Measurements from ENCODE around the gene NKX1-1. TPM values are rescaled to one million over a fixed set of nuclear protein-coding genes. Genes with fewer than 3 reads are reported as not detected.

Gene NKX1-1
- total RNA-seq, 1 experiment from 2014 or later = not detected

DNA sequence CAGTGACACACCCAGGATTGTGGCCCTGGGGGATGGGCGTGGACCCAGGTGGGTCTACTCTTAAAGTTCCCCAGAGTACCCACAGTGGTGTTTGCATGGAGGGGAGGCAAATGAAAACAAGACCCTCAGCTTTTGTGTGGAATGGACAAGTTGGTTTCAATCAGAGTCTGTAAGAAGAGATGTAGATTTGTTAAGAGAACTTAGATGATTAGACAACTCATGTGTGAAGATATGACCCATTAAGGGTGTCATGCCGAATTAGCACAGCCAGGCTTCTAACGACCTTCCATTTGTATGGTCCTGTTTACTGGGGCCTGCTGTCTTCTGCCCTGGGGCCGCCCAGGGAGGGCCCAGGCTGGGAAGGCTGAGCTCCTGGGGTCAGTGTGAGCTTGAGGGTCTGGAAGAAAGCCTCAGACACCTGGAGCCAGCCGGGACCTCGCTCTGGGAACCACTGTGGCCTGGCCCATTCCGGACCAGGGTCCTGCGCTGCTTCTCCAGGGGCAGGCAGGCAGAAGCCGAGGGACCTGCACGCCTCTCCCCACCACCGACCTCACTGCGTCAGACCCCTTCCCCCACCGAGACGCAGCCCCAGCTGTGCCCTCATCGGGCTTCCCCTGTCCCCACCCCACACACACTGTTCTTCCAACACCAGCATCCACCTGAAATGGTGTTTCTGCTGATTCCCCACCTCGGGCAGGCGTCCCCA, 38.9 kb downstream of the NKX1-1 start:
- no peaks in the 10 kb centered on the region for H3K27me3 Mint-ChIP-seq (ENCODE audit: low read depth)
- no peaks in the 10 kb centered on the region for H3K9me3 Mint-ChIP-seq
- no peak overlapping the region for H3K27ac Mint-ChIP-seq
- ChIA-PET CTCF (no interaction called here), POLR2A (no interaction called here)
- H3K4me3 Mint-ChIP-seq = no peak overlapping the region
- peaks cover 11% of the 10 kb centered on the region; the same call in 1 of the 2 replicates for H3K36me3 Mint-ChIP-seq
- 0 out of 2 replicates have a peak, but pooled peaks cover 3% of the 10 kb centered on the region for H3K4me1 Mint-ChIP-seq
- DNase-seq (ENCODE audit: low spot score) (no peak), ATAC-seq (no peak)
- no peak for TF ChIP-seq ETV6 (CRISPR knock-in tag; IDR thresholded peaks at IDR 0.05)
- TF ChIP-seq RELA (CRISPR knock-in tag; IDR thresholded peaks at IDR 0.05; ENCODE audit: borderline replicate concordance) = no peak
- no peak for TF ChIP-seq OVOL2 (CRISPR knock-in tag; IDR thresholded peaks at IDR 0.05; ENCODE audit: borderline replicate concordance)
- no peak for TF ChIP-seq FOXJ3 (CRISPR knock-in tag; IDR thresholded peaks at IDR 0.05; ENCODE audit: borderline replicate concordance)
- TF ChIP-seq ESRRA (CRISPR knock-in tag; IDR thresholded peaks at IDR 0.05; ENCODE audit: borderline replicate concordance) = no peak
- no peak for TF ChIP-seq SOX15 (CRISPR knock-in tag; IDR thresholded peaks at IDR 0.05)
- no peak for TF ChIP-seq EMX1 (CRISPR knock-in tag; IDR thresholded peaks at IDR 0.05)
- no peak for TF ChIP-seq NR1H2 (CRISPR knock-in tag; IDR thresholded peaks at IDR 0.05)
- TF ChIP-seq, protein P1, sequence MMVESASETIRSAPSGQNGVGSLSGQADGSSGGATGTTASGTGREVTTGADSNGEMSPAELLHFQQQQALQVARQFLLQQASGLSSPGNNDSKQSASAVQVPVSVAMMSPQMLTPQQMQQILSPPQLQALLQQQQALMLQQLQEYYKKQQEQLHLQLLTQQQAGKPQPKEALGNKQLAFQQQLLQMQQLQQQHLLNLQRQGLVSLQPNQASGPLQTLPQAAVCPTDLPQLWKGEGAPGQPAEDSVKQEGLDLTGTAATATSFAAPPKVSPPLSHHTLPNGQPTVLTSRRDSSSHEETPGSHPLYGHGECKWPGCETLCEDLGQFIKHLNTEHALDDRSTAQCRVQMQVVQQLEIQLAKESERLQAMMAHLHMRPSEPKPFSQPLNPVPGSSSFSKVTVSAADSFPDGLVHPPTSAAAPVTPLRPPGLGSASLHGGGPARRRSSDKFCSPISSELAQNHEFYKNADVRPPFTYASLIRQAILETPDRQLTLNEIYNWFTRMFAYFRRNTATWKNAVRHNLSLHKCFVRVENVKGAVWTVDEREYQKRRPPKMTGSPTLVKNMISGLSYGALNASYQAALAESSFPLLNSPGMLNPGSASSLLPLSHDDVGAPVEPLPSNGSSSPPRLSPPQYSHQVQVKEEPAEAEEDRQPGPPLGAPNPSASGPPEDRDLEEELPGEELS (CRISPR knock-in tag; IDR thresholded peaks at IDR 0.05) = no peak
- TF ChIP-seq NR3C1 (CRISPR knock-in tag; conservative IDR thresholded peaks at IDR 0.05; ENCODE audit: low read depth) = no peak
- TF ChIP-seq, protein P2, sequence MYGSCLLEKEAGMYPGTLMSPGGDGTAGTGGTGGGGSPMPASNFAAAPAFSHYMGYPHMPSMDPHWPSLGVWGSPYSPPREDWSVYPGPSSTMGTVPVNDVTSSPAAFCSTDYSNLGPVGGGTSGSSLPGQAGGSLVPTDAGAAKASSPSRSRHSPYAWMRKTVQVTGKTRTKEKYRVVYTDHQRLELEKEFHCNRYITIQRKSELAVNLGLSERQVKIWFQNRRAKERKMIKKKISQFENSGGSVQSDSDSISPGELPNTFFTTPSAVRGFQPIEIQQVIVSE (CRISPR knock-in tag; IDR thresholded peaks at IDR 0.05; ENCODE audit: borderline replicate concordance) = no peak

DNA sequence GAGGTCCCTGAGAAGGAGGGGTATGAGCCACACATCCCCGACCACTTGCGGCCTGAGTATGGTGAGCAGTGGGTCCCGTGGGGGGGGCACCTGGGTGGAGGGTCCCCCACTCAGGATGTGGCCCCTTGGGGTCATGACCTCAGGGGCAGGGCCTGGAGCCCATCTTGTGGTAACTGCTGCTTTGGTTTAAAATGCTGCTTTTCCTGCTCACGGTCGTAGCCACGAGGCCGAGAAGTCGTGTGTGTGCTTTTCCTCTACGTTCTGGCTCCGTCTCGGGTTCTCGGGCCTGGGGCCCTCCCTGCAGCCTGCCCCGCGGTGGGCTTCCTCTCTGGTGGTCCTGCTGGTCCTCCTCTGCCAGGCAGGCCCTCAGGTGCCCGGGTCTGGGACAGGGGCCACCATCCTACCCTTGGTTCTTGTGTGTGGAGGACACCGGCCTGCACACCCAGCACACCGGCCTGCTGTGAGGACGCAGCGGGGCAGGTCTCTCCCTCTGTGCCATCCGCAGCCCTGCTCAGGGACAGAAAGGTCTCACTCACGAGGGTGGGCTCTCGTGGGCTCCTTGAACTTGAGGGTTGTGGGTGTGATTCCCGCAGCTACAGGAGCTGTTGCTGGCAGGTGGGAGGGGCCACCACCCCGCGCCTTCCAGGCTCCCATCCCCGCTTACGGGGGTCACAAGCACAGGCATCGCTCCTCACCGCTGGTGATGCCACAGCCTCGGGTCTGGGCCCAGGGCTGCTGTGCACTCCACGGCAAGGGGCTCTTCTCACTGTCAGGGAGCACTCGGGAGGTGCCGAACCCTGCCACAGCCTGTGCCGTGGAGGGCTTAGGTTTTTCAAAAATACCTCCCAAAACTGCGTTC, 39.6 kb downstream of the NKX1-1 start:
- CTCF ChIA-PET = interaction anchor here (1.7 to 2.6 kb wide), 2 partner anchors 11 to 12 kb away, joined by 4 to 38 read pairs; no protein-coding TSS in a partner anchor
- no peaks in the 10 kb centered on the region for H3K9me3 Mint-ChIP-seq
- H3K27ac Mint-ChIP-seq = no peak overlapping the region

More for the DNA sequence above, 39.6 kb downstream of the NKX1-1 start:
- H3K27me3 Mint-ChIP-seq (ENCODE audit: low read depth) = no peaks in the 10 kb centered on the region
- peak; percentile 6 for DNase-seq (ENCODE audit: low spot score)
- peaks cover 5% of the 10 kb centered on the region; the same call in 1 of the 2 replicates for H3K4me1 Mint-ChIP-seq
- no peak for ATAC-seq
- peaks cover 6% of the 10 kb centered on the region; the same call in 1 of the 2 replicates for H3K36me3 Mint-ChIP-seq
- no peak overlapping the region for H3K4me3 Mint-ChIP-seq
- TF ChIP-seq NR3C1 (CRISPR knock-in tag; conservative IDR thresholded peaks at IDR 0.05; ENCODE audit: low read depth) = no peak
- TF ChIP-seq, protein P3, sequence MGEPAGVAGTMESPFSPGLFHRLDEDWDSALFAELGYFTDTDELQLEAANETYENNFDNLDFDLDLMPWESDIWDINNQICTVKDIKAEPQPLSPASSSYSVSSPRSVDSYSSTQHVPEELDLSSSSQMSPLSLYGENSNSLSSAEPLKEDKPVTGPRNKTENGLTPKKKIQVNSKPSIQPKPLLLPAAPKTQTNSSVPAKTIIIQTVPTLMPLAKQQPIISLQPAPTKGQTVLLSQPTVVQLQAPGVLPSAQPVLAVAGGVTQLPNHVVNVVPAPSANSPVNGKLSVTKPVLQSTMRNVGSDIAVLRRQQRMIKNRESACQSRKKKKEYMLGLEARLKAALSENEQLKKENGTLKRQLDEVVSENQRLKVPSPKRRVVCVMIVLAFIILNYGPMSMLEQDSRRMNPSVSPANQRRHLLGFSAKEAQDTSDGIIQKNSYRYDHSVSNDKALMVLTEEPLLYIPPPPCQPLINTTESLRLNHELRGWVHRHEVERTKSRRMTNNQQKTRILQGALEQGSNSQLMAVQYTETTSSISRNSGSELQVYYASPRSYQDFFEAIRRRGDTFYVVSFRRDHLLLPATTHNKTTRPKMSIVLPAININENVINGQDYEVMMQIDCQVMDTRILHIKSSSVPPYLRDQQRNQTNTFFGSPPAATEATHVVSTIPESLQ (CRISPR knock-in tag; IDR thresholded peaks at IDR 0.05) = no peak
- TF ChIP-seq ZBTB21 (CRISPR knock-in tag; IDR thresholded peaks at IDR 0.05; ENCODE audit: borderline replicate concordance) = no peak
- no peak for TF ChIP-seq GABPB1 (CRISPR knock-in tag; IDR thresholded peaks at IDR 0.05)
- TF ChIP-seq, protein P4, sequence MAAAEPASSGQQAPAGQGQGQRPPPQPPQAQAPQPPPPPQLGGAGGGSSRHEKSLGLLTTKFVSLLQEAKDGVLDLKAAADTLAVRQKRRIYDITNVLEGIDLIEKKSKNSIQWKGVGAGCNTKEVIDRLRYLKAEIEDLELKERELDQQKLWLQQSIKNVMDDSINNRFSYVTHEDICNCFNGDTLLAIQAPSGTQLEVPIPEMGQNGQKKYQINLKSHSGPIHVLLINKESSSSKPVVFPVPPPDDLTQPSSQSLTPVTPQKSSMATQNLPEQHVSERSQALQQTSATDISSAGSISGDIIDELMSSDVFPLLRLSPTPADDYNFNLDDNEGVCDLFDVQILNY (CRISPR knock-in tag; IDR thresholded peaks at IDR 0.05) = no peak
- TF ChIP-seq ESRRA (CRISPR knock-in tag; IDR thresholded peaks at IDR 0.05; ENCODE audit: borderline replicate concordance) = no peak
- TF ChIP-seq JAZF1 (CRISPR knock-in tag; IDR thresholded peaks at IDR 0.05) = no peak
- TF ChIP-seq NFE2L1 (CRISPR knock-in tag; IDR thresholded peaks at IDR 0.05) = no peak
- POLR2A ChIA-PET = no interaction called here
